HG03060 (cell line): ENCODE measurements around the gene HIF3A.

Experiments
- ATAC-seq: cut with Tn5 transposase; IDR thresholded peaks from one replicate; pipeline ENCODE4 v1.9.1; 2021; ENCODE audit warnings: low read depth, moderate number of reproducible peaks; ENCODE audit not compliant: unreplicated experiment

The HIF3A gene

GRCh38 chr19:46376241-46377153 is 79.7 kb downstream of the HIF3A start:
- ATAC-seq, result no peak

GRCh38 chr19:46378268-46378667 is 81.4 kb downstream of the HIF3A start:
- ATAC-seq, result no peak

- no peak for ATAC-seq
Measured at GRCh38 chr19:46380690-46381089, 83.8 kb downstream of the HIF3A start.

- ATAC-seq, result no peak
Measured at GRCh38 chr19:46381346-46381745, 84.5 kb downstream of the HIF3A start.

- no peak for ATAC-seq
Measured at GRCh38 chr19:46381756-46382345, 85.0 kb downstream of the HIF3A start.

GRCh38 chr19:46383171-46383815 is 86.5 kb downstream of the HIF3A start:
- ATAC-seq, result no peak

- no peak for ATAC-seq
Measured at GRCh38 chr19:46383846-46384245, 87.0 kb downstream of the HIF3A start.

GRCh38 chr19:46384396-46384795 is 87.6 kb downstream of the HIF3A start:
- ATAC-seq, result no peak

GRCh38 chr19:46385636-46386035 is 88.8 kb downstream of the HIF3A start:
- ATAC-seq, result no peak

GRCh38 chr19:46386151-46386550 is 89.3 kb downstream of the HIF3A start:
- ATAC-seq, result no peak

- ATAC-seq, result no peak
Measured at GRCh38 chr19:46386996-46387712, 90.3 kb downstream of the HIF3A start.

GRCh38 chr19:46387713-46388130 is 90.9 kb downstream of the HIF3A start:
- no peak for ATAC-seq

- no peak for ATAC-seq
Measured at GRCh38 chr19:46388311-46389095, 91.7 kb downstream of the HIF3A start.

- ATAC-seq, result no peak
Measured at GRCh38 chr19:46390121-46390858, 93.4 kb downstream of the HIF3A start.

GRCh38 chr19:46390866-46391265 is 94.0 kb downstream of the HIF3A start:
- ATAC-seq, result no peak

- ATAC-seq, result no peak
Measured at GRCh38 chr19:46391296-46392251, 94.7 kb downstream of the HIF3A start.

GRCh38 chr19:46392252-46392801 is 95.5 kb downstream of the HIF3A start:
- no peak for ATAC-seq

GRCh38 chr19:46392837-46393236 is 96.0 kb downstream of the HIF3A start:
- no peak for ATAC-seq
